ENCODE results near the gene SUN3.

Gene SUN3

GRCh38 chr7:48028938-48029337, at the start of gene SUN3:
Gene SUN3, minus strand, starts transcription at chr7:48029107. Its CDS starts 169 bp downstream, at chr7:48028938.
- ATAC-seq (no peak), DNase-seq (no peak)
- Mint-ChIP-seq H3K36me3 (ENCODE audit: low read depth) (no peaks in the 10 kb centered on the region), H3K9me3 (peaks cover 6% of the 10 kb centered on the region), H3K4me3 (no peak within 1 kb of the TSS), H3K27ac (no peak within 1 kb of the TSS), H3K4me1 (no peaks in the 10 kb centered on the region), H3K27me3 (peaks cover 15% of the 10 kb centered on the region)

- H3K4me1 Mint-ChIP-seq = peaks cover 22% of the 10 kb centered on the region
- no peak for ATAC-seq
- no peaks in the 10 kb centered on the region for H3K9me3 Mint-ChIP-seq
- no peak overlapping the region for H3K4me3 Mint-ChIP-seq
- H3K27me3 Mint-ChIP-seq = no peaks in the 10 kb centered on the region
- no peak overlapping the region for H3K27ac Mint-ChIP-seq
- DNase-seq = no peak
- no peaks in the 10 kb centered on the region for H3K36me3 Mint-ChIP-seq (ENCODE audit: low read depth)
Measured at GRCh38 chr7:48078470-48078869, 49.6 kb upstream of the SUN3 start.

- no peak overlapping the region for H3K4me3 Mint-ChIP-seq
Measured at GRCh38 chr7:48077423-48077822, 48.5 kb upstream of the SUN3 start.

GRCh38 chr7:48074204-48074654, 45.3 kb upstream of the SUN3 start:
- ATAC-seq (no peak), DNase-seq (no peak)
- Mint-ChIP-seq H3K36me3 (ENCODE audit: low read depth) (no peaks in the 10 kb centered on the region), H3K27me3 (no peaks in the 10 kb centered on the region), H3K4me1 (peaks cover 5% of the 10 kb centered on the region), H3K9me3 (peaks cover 5% of the 10 kb centered on the region), H3K4me3 (no peak overlapping the region), H3K27ac (no peak overlapping the region)

More at GRCh38 chr7:48077423-48077822, 48.5 kb upstream of the SUN3 start:
- Mint-ChIP-seq H3K27ac (no peak overlapping the region), H3K36me3 (ENCODE audit: low read depth) (no peaks in the 10 kb centered on the region), H3K9me3 (no peaks in the 10 kb centered on the region), H3K27me3 (no peaks in the 10 kb centered on the region), H3K4me1 (peaks cover 11% of the 10 kb centered on the region)
- ATAC-seq (no peak), DNase-seq (no peak)

- no peak for DNase-seq
- Mint-ChIP-seq H3K4me3 (no peak overlapping the region), H3K27me3 (peaks cover 1% of the 10 kb centered on the region), H3K9me3 (peaks cover 13% of the 10 kb centered on the region), H3K36me3 (ENCODE audit: low read depth) (peaks cover 5% of the 10 kb centered on the region), H3K27ac (no peak overlapping the region), H3K4me1 (no peaks in the 10 kb centered on the region)
- ATAC-seq = no peak
Measured at GRCh38 chr7:48067475-48067874, 38.6 kb upstream of the SUN3 start.

- ATAC-seq (no peak), DNase-seq (no peak)
- H3K9me3 Mint-ChIP-seq = peaks cover 8% of the 10 kb centered on the region
- H3K36me3 Mint-ChIP-seq (ENCODE audit: low read depth) = peaks cover 5% of the 10 kb centered on the region
- peaks cover 1% of the 10 kb centered on the region for H3K27me3 Mint-ChIP-seq
- peaks cover 3% of the 10 kb centered on the region for H3K4me1 Mint-ChIP-seq
- no peak overlapping the region for H3K4me3 Mint-ChIP-seq
- H3K27ac Mint-ChIP-seq = no peak overlapping the region
Measured at GRCh38 chr7:48063985-48064384, 35.1 kb upstream of the SUN3 start.

- H3K4me1 Mint-ChIP-seq = peaks cover 3% of the 10 kb centered on the region
Measured at GRCh38 chr7:48059706-48060105, 30.8 kb upstream of the SUN3 start.

GRCh38 chr7:48058990-48059389, 30.1 kb upstream of the SUN3 start:
- no peaks in the 10 kb centered on the region for H3K27me3 Mint-ChIP-seq
- H3K9me3 Mint-ChIP-seq = peaks cover 19% of the 10 kb centered on the region
- peaks cover 3% of the 10 kb centered on the region for H3K4me1 Mint-ChIP-seq
- no peak for ATAC-seq
- no peak for DNase-seq
- H3K4me3 Mint-ChIP-seq = no peak overlapping the region
- H3K27ac Mint-ChIP-seq = no peak overlapping the region
- H3K36me3 Mint-ChIP-seq (ENCODE audit: low read depth) = peaks cover 5% of the 10 kb centered on the region

More at GRCh38 chr7:48059706-48060105, 30.8 kb upstream of the SUN3 start:
- ATAC-seq (no peak), DNase-seq (no peak)
- peaks cover 22% of the 10 kb centered on the region for H3K9me3 Mint-ChIP-seq
- H3K27me3 Mint-ChIP-seq = no peaks in the 10 kb centered on the region
- peaks cover 3% of the 10 kb centered on the region for H3K36me3 Mint-ChIP-seq (ENCODE audit: low read depth)
- H3K27ac Mint-ChIP-seq = no peak overlapping the region
- no peak overlapping the region for H3K4me3 Mint-ChIP-seq

- H3K27ac Mint-ChIP-seq = no peak overlapping the region
- H3K36me3 Mint-ChIP-seq (ENCODE audit: low read depth) = peaks cover 2% of the 10 kb centered on the region
- ATAC-seq (no peak), DNase-seq (no peak)
- H3K27me3 Mint-ChIP-seq = no peaks in the 10 kb centered on the region
- peaks cover 16% of the 10 kb centered on the region for H3K9me3 Mint-ChIP-seq
- H3K4me3 Mint-ChIP-seq = no peak overlapping the region
- H3K4me1 Mint-ChIP-seq = peaks cover 9% of the 10 kb centered on the region
Measured at GRCh38 chr7:48053736-48054135, 24.8 kb upstream of the SUN3 start.

- Mint-ChIP-seq H3K9me3 (peaks cover 11% of the 10 kb centered on the region), H3K4me1 (peaks cover 9% of the 10 kb centered on the region), H3K27me3 (no peaks in the 10 kb centered on the region), H3K27ac (no peak overlapping the region), H3K4me3 (no peak overlapping the region), H3K36me3 (ENCODE audit: low read depth) (peaks cover 2% of the 10 kb centered on the region)
- ATAC-seq (peak; percentile 43), DNase-seq (no peak)
Measured at GRCh38 chr7:48052748-48053147, 23.8 kb upstream of the SUN3 start.

GRCh38 chr7:48049850-48050249, 20.9 kb upstream of the SUN3 start:
- Mint-ChIP-seq H3K27me3 (no peaks in the 10 kb centered on the region), H3K4me3 (no peak overlapping the region), H3K4me1 (peaks cover 25% of the 10 kb centered on the region), H3K36me3 (ENCODE audit: low read depth) (peaks cover 2% of the 10 kb centered on the region), H3K9me3 (peaks cover 3% of the 10 kb centered on the region), H3K27ac (no peak overlapping the region)
- no peak for ATAC-seq
- no peak for DNase-seq

- ATAC-seq = no peak
- DNase-seq = no peak
Measured at GRCh38 chr7:48048113-48048512, 19.2 kb upstream of the SUN3 start.

GRCh38 chr7:48046458-48046857, 17.6 kb upstream of the SUN3 start:
- no peaks in the 10 kb centered on the region for H3K27me3 Mint-ChIP-seq
- ATAC-seq (no peak), DNase-seq (no peak)
- no peaks in the 10 kb centered on the region for H3K9me3 Mint-ChIP-seq
- peaks cover 36% of the 10 kb centered on the region for H3K4me1 Mint-ChIP-seq
- no peaks in the 10 kb centered on the region for H3K36me3 Mint-ChIP-seq (ENCODE audit: low read depth)
- H3K27ac Mint-ChIP-seq = no peak overlapping the region
- no peak overlapping the region for H3K4me3 Mint-ChIP-seq

More at GRCh38 chr7:48048113-48048512, 19.2 kb upstream of the SUN3 start:
- Mint-ChIP-seq H3K36me3 (ENCODE audit: low read depth) (no peaks in the 10 kb centered on the region), H3K4me1 (peaks cover 29% of the 10 kb centered on the region), H3K27ac (no peak overlapping the region), H3K27me3 (no peaks in the 10 kb centered on the region), H3K9me3 (no peaks in the 10 kb centered on the region), H3K4me3 (no peak overlapping the region)

GRCh38 chr7:48045195-48045765, 16.4 kb upstream of the SUN3 start:
- H3K27me3 Mint-ChIP-seq = no peaks in the 10 kb centered on the region
- no peaks in the 10 kb centered on the region for H3K9me3 Mint-ChIP-seq
- no peak for DNase-seq
- H3K27ac Mint-ChIP-seq = no peak overlapping the region
- no peak for ATAC-seq
- H3K36me3 Mint-ChIP-seq (ENCODE audit: low read depth) = no peaks in the 10 kb centered on the region
- H3K4me3 Mint-ChIP-seq = no peak overlapping the region
- H3K4me1 Mint-ChIP-seq = peaks cover 47% of the 10 kb centered on the region

GRCh38 chr7:48042636-48043035, 13.7 kb upstream of the SUN3 start:
- Mint-ChIP-seq H3K9me3 (no peaks in the 10 kb centered on the region), H3K4me1 (peaks cover 49% of the 10 kb centered on the region), H3K4me3 (no peak overlapping the region), H3K27me3 (peaks cover 4% of the 10 kb centered on the region), H3K36me3 (ENCODE audit: low read depth) (no peaks in the 10 kb centered on the region), H3K27ac (peak overlapping the region; percentile 11)
- no peak for ATAC-seq
- no peak for DNase-seq

GRCh38 chr7:48042216-48042615, 13.3 kb upstream of the SUN3 start:
- DNase-seq (no peak), ATAC-seq (no peak)
- H3K27me3 Mint-ChIP-seq = peaks cover 8% of the 10 kb centered on the region
- peak overlapping the region; percentile 11 for H3K27ac Mint-ChIP-seq
- H3K4me1 Mint-ChIP-seq = peaks cover 49% of the 10 kb centered on the region
- H3K9me3 Mint-ChIP-seq = no peaks in the 10 kb centered on the region
- no peak overlapping the region for H3K4me3 Mint-ChIP-seq
- no peaks in the 10 kb centered on the region for H3K36me3 Mint-ChIP-seq (ENCODE audit: low read depth)

Measured in activated naive CD8-positive, alpha-beta T cell treated with anti-CD3 and anti-CD28 coated beads, Interleukin-2, amount 50 U/mL, for 24 hours (primary cell).